Stimulated activated memory B cell treated with anti-CD40 and anti-IgM and Interleukin-4, amounts not matched to agents 10 μg/mL and 1 μg/mL and 100 μg/mL, for 72 hours (primary cell): ENCODE results near the gene CTNNA1.

Experiments
- ATAC-seq: fragments of 150-1000 bp; cut with Tn5 transposase; 2 replicates; pipeline ENCODE4 v1.10.0; 2021
- H3K27ac Mint-ChIP-seq: one replicate; pipeline ENCODE4 v1.8.0; 2022; ENCODE audit warnings: mild to moderate bottlenecking, mixed read lengths
- H3K27me3 Mint-ChIP-seq: one replicate; pipeline ENCODE4 v1.8.0; 2022; ENCODE audit warnings: mixed read lengths
- H3K36me3 Mint-ChIP-seq: one replicate; pipeline ENCODE4 v1.8.0; 2022; ENCODE audit warnings: mixed read lengths
- H3K4me1 Mint-ChIP-seq: one replicate; pipeline ENCODE4 v1.8.0; 2022; ENCODE audit warnings: mixed read lengths
- H3K4me3 Mint-ChIP-seq: one replicate; pipeline ENCODE4 v1.8.0; 2022; ENCODE audit warnings: mild to moderate bottlenecking, moderate library complexity, mixed read lengths
- H3K9me3 Mint-ChIP-seq: one replicate; pipeline ENCODE4 v1.8.0; 2022; ENCODE audit warnings: mixed read lengths

Gene CTNNA1

DNA sequence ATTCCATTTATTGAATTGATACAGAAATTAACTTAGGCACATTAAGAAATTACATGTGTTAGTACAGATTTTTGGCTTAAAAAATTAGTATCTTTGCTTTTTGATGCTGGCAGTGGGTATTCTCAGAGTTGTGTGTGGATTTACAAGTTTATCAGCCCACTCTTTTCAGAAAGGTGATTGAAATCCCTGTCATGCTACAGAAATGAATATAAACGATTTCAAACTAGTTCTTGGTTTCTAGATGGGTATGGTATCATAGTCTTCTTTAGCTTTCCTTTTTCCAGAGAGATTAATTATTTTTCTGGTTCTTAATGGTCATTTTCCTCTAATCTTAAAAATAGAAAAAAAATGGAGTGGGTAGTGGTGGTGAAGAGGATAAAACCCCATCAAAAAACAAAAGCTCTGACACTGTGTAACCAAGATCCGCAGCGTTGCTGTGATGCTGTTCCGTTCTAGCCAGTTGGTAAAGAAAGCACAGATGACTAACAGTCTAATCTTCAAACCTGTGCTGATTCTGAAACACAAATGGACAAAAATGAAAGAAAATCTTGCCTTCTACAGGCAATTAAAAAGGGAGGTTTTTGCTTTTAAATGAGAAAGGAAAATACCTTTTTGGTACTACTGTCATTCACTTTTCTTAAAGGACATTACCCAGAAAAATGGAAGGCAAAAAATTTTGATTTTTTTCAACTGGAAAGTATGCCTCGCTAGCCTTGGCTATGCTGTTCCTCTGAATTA is 116.7 kb downstream of the CTNNA1 start:
- Mint-ChIP-seq H3K4me3 (no peak overlapping the region), H3K9me3 (no peaks in the 10 kb centered on the region), H3K27ac (no peak overlapping the region), H3K4me1 (peaks cover 12% of the 10 kb centered on the region), H3K36me3 (peaks cover 20% of the 10 kb centered on the region), H3K27me3 (no peaks in the 10 kb centered on the region)
- no peak for ATAC-seq

DNA sequence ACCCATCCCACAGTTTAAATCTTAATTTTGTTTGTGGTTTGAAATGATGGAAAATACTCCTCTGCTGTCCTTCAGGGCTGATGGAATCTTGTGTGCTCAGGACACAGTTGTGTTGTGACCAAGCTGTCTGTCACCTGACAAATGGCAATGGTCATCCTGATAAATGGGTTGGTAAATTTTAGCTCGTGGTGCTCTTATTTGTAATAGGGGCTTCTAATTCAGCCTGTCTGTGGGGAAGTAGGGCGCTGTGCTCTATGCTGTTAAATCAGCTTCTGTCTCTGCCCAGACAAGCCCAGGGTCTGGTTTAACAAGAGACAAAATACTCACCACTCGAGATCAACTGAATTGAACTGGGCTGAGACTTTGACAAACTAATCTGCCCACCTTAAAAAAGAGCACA is 117.4 kb downstream of the CTNNA1 start:
- Mint-ChIP-seq H3K9me3 (no peaks in the 10 kb centered on the region), H3K36me3 (peaks cover 22% of the 10 kb centered on the region), H3K27me3 (no peaks in the 10 kb centered on the region), H3K4me3 (no peak overlapping the region), H3K4me1 (peaks cover 12% of the 10 kb centered on the region), H3K27ac (no peak overlapping the region)
- no peak for ATAC-seq

DNA sequence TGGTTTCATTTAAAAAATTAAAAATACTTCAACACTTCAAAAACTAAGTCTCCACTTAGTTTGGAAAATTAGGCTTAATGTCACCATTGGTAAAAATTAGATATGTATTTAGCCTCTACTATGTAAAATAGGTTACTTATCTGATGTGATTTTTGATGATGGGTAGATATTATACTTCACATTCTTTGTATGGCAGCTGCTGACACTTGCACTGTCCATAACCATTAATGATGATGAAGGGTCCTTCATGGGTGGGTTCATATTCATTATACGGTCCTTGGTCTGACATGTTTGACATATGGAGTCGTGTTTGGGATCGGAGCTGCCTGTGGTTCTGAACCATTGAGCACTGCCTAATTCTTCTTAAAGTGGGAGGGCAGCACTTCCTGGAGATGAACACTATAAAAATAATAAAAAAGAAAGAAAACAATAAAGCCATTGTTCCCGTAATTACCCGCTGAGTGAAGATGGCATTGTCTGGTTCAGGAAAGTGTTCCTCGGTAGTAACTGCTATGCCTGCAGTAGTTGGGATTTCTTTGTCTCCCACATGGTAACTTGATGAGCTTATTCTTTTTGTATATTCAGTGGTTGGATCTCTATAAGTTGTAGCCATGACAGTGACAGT is 119.7 kb downstream of the CTNNA1 start:
- no peak for ATAC-seq
- Mint-ChIP-seq H3K27ac (no peak overlapping the region), H3K27me3 (no peaks in the 10 kb centered on the region), H3K4me1 (peaks cover 12% of the 10 kb centered on the region), H3K4me3 (no peak overlapping the region), H3K9me3 (peaks cover 4% of the 10 kb centered on the region), H3K36me3 (peaks cover 37% of the 10 kb centered on the region)

DNA sequence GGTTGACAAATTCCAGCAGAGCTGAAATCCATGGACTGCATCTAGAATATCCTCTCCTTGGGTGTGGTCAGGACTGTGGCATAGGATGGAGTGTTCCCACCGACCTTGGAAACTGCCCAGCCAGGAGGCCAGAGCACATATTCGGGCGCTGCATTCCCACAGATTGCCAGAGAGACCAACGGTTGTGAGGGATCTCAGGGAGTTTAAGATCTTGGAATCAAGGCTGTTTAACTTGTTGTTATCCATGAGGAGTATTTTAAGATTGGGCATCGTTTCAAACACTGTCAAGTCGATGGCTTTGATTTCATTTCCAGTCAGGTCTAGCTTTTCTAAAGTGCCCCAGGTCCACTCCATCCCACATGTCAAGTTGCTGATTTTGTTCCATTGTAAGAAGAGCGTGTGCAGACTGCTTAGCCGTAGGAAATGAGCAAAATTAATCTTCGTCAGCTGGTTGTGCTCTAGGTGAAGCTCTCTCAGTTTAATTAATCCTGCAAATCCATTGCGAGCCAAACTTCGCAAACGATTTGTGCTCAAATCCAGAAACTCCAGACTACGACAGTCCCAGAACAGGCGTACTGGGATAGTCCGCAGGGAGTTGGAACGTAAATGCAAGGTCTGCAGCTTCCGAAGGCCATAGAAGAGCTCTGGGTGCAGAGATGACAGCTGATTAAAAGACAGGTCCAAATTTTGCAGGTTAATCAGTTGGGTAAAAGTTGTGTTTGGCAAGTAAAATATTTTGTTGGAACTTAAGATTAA is 120.4 kb downstream of the CTNNA1 start:
- Mint-ChIP-seq H3K4me1 (peaks cover 12% of the 10 kb centered on the region), H3K36me3 (peaks cover 37% of the 10 kb centered on the region), H3K9me3 (peaks cover 4% of the 10 kb centered on the region), H3K27ac (no peak overlapping the region), H3K27me3 (no peaks in the 10 kb centered on the region), H3K4me3 (no peak overlapping the region)
- no peak for ATAC-seq

DNA sequence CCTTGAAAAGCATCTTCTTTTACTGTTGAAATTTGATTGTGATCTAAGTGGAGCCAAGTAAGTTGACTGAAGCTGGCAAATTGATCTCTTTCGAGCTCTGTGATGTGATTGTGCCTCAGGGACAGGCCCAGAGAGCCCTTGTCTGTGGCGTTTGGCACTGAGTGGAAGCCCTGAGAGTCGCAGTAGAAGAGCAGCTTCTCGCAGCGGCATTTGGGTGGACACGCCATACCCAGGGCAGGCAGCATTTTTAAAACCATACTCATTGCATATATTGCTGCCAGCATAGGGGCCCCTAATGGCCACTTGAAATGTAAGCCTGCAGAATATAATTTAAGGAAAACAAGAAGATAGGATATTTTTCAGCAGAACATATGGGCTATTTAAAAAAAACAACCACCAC is 121.0 kb downstream of the CTNNA1 start:
- Mint-ChIP-seq H3K27me3 (no peaks in the 10 kb centered on the region), H3K36me3 (peaks cover 37% of the 10 kb centered on the region), H3K9me3 (peaks cover 4% of the 10 kb centered on the region), H3K4me1 (peaks cover 12% of the 10 kb centered on the region), H3K27ac (no peak overlapping the region), H3K4me3 (no peak overlapping the region)
- no peak for ATAC-seq

DNA sequence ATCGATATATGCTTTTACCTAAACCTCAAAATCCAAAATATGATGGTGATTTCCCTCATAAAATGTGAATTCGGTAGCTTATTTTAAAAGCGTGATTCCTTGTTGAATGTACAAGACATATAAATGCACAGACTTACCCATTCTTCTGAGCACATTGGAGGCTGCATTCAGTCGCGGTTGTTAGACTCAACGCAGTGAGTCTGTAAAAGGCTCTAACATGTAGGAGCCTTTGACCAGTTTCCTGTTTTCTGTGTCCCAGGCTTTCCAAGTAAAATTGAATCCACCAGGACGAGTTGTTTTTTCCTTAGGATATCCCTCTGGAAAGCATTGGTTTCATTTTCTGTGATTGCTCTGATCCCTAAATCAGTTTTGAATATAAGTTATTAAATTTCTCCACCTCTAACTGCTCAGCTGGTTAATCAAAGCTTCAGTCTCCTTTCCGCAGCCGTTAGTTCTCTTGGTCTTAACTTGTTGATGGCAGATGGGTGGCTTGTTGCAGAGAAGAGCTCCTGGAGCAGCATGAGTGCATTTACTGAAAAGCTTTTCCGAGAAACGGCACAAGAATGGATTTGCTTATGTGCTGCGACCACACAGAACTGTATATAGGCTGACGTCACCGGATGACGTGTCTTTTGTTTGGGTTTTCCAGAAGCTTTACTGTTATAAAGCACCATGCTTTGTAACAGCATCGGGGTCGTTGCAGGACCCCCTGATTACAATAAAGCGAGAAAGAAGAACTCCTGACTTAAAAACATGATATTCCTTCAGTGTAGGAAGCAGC is 121.7 kb downstream of the CTNNA1 start, which contains the start of gene LRRTM2:
Gene LRRTM2, minus strand, starts transcription at position 565 of the 781 bp plus-strand sequence. Its CDS starts 424 bp downstream, at position 141.
- H3K36me3 Mint-ChIP-seq: peaks cover 37% of the 10 kb centered on the region
- peaks cover 12% of the 10 kb centered on the region for H3K4me1 Mint-ChIP-seq
- no peak within 1 kb of the TSS for H3K4me3 Mint-ChIP-seq
- peaks cover 4% of the 10 kb centered on the region for H3K9me3 Mint-ChIP-seq
- no peak within 1 kb of the TSS for H3K27ac Mint-ChIP-seq
- ATAC-seq: no peak
- no peaks in the 10 kb centered on the region for H3K27me3 Mint-ChIP-seq

DNA sequence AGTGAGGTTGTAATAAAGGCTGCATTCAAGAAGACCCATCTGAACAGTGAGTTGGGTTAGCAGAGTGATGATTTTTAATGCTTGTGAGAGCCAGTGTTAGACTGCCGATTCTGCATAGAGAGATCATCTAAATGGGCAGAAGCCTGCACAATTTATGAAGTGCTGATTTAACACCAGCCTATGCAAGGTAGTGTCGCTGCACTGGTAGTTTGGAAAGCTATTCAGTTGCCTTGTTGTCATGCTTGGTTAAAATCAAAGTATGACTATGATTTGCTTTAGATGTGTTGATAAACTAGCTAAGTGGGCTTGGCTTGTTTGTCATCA is 122.3 kb downstream of the CTNNA1 start:
- Mint-ChIP-seq H3K36me3 (peaks cover 41% of the 10 kb centered on the region), H3K27ac (no peak overlapping the region), H3K27me3 (no peaks in the 10 kb centered on the region), H3K9me3 (peaks cover 4% of the 10 kb centered on the region), H3K4me3 (no peak overlapping the region), H3K4me1 (peaks cover 16% of the 10 kb centered on the region)
- no peak for ATAC-seq

DNA sequence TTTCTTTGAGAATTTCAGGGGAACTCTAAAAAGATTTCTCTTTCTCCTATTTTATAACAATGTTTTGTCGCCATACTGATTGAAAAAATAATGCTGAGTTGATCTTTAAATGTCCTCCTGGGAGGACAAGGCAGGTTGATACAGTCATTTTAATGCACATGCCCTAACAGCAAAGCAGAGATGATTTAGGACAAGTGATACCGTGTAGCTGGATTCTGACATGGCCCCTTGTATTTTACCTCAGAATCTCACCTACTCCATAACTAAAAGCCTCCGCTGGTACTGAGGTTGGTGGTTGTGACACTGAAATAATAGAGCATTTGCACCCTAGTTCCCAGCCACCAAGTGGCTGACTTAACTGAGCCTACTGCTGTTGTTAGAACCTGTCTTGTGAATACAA is 122.7 kb downstream of the CTNNA1 start:
- Mint-ChIP-seq H3K27me3 (no peaks in the 10 kb centered on the region), H3K27ac (no peak overlapping the region)

DNA sequence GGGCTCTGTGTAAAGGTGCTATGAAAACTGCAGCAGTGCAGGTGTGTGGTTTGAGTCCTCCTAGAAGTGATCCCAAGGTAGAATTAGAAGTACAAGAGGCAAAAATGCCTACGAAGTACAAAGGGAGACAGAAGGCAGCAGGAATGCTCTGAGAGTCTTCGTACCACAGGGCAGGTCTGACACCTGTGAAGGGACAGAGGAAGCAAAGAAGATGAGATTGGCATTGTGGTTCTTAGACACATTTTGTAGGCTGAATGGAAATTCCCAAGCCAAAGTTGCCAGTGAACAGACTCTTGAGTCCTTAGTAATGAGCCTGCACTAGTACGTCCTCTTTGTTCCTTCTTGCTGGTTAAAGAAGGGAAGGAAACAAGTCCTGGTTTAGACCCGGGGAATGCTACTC is 123.6 kb downstream of the CTNNA1 start:
- Mint-ChIP-seq H3K4me1 (peaks cover 19% of the 10 kb centered on the region), H3K36me3 (peaks cover 42% of the 10 kb centered on the region), H3K4me3 (no peak overlapping the region), H3K27ac (no peak overlapping the region), H3K9me3 (peaks cover 4% of the 10 kb centered on the region), H3K27me3 (no peaks in the 10 kb centered on the region)
- no peak for ATAC-seq

More for the DNA sequence above, 122.7 kb downstream of the CTNNA1 start:
- no peak for ATAC-seq
- peaks cover 4% of the 10 kb centered on the region for H3K9me3 Mint-ChIP-seq
- no peak overlapping the region for H3K4me3 Mint-ChIP-seq
- H3K36me3 Mint-ChIP-seq: peaks cover 45% of the 10 kb centered on the region
- peaks cover 16% of the 10 kb centered on the region for H3K4me1 Mint-ChIP-seq

DNA sequence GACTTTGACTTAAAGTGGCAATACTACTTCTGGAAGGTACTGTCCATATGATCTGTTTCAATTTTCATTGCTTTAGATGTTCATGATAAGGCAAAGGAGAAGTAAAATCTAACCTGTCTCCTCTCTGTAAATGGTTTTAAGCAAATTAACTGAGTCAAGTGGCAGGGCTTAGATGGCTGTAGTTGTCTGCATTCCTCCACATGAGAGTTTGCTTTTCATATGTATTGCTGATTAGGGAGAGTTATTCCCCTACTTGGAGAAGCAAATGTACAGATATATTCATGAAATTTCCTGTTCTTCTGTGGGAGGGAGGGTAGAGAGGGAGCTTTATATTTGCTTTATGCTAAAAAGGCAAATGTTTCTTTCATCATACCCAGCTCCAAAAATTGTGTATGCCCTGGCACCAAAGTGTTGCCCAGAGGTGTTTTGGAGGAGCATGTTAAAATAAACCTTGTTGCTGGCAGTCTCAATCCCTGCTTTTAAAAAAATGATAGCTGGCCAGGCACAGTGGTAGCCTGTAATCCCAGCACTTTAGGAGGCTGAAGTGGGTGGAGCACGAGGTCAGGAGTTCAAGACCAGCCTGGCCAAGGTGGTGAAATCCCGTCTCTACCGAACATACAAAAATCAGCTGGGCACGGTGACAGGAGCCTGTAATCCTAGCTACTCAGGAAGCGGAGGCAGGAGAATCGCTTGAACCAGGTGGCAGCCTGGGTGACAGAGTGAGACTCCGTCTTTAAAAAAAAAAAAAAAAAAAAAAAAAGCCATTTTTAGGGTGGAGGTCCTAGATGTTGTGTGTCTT is 125.4 kb downstream of the CTNNA1 start:
- Mint-ChIP-seq H3K4me3 (no peak overlapping the region), H3K27me3 (no peaks in the 10 kb centered on the region), H3K36me3 (peaks cover 37% of the 10 kb centered on the region), H3K27ac (no peak overlapping the region), H3K4me1 (peaks cover 22% of the 10 kb centered on the region), H3K9me3 (peaks cover 4% of the 10 kb centered on the region)
- no peak for ATAC-seq

DNA sequence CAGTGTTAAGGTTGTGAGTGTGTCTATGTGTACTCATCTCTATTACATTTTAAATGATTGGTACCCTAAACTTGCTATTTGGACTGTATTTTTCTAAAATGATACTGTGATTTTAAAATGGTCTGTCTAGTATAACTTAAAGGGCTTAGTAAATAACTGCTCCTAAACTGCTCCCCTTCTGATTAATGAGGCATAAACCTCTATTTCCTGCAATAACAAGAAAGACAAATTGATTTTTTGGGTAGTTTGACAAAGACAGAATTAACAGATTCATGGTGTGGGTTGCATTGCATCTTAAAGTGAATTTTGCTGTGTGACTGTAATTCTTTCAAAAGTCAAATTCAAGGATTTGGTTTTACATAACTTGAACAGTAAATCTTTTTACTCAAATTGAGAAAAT is 130.0 kb downstream of the CTNNA1 start:
- no peak for ATAC-seq

DNA sequence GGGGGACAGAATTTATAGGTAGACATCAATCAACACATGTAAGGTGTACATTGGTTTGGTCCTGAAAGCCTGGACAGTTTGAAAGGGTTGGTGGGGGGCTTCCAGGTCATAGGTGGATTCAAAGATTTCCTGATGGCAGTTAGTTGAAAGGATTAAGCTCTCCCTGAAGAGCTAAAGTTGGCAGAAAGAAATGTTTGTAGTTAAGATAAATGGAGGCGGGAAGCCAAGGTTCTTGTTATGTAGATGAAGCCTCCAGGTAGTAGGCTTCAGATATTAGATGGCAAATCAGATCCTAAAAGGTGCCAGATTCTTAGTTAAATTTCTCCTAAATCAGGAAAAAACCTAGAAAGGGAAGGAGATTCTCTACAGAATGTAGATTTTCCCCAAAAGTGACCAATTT is 130.9 kb downstream of the CTNNA1 start:
- no peaks in the 10 kb centered on the region for H3K9me3 Mint-ChIP-seq
- peaks cover 41% of the 10 kb centered on the region for H3K36me3 Mint-ChIP-seq
- H3K4me3 Mint-ChIP-seq: no peak overlapping the region
- peaks cover 22% of the 10 kb centered on the region for H3K4me1 Mint-ChIP-seq
- no peak for ATAC-seq
- H3K27me3 Mint-ChIP-seq: no peaks in the 10 kb centered on the region
- H3K27ac Mint-ChIP-seq: no peak overlapping the region

More for the DNA sequence above, 130.0 kb downstream of the CTNNA1 start:
- H3K36me3 Mint-ChIP-seq: peaks cover 32% of the 10 kb centered on the region
- H3K27me3 Mint-ChIP-seq: no peaks in the 10 kb centered on the region
- H3K4me1 Mint-ChIP-seq: peaks cover 22% of the 10 kb centered on the region
- no peaks in the 10 kb centered on the region for H3K9me3 Mint-ChIP-seq
- H3K4me3 Mint-ChIP-seq: no peak overlapping the region
- H3K27ac Mint-ChIP-seq: no peak overlapping the region

DNA sequence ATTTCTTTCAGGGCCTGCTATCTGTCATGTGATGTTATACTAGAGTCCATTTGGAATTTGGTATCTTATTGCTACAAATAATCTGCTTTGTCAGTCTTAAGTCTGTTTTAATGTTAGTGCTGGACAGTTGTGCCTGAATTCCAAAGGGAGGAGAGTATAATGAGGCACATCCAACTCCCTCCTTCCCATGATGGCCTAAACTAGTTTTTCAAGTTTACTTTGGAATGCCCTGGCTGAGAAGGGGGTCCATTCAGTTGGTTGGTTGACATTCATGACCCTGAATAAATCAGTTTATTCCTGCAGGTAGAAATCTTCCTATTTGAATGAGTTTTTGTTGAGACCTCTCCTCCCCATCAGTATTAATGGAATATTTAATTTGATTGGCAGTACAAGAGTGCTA is 131.3 kb downstream of the CTNNA1 start:
- Mint-ChIP-seq H3K4me3 (no peak overlapping the region), H3K27ac (no peak overlapping the region), H3K36me3 (peaks cover 45% of the 10 kb centered on the region), H3K27me3 (no peaks in the 10 kb centered on the region), H3K9me3 (peaks cover 1% of the 10 kb centered on the region), H3K4me1 (peaks cover 22% of the 10 kb centered on the region)
- ATAC-seq: no peak

DNA sequence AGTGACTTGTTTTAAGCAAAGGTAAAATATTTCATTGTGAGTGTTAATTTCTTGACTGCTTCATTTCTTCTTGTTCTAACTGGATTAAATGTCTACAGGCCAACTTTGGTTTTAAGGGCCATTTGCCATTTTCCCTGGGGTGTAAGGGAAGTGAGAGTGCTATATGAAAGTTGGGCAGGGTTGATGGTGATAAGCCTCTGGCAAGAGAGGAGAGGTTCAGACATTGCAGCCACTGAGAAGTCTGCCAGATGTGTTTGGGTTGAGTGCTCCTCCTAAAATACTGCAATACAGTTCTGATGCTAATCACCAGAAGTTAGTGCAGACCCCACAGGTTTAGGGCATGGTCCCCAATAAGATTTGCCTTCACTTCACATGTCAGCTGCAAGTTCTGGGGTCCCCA is 136.8 kb downstream of the CTNNA1 start:
- H3K27me3 Mint-ChIP-seq: no peaks in the 10 kb centered on the region
- peaks cover 5% of the 10 kb centered on the region for H3K9me3 Mint-ChIP-seq
- no peak overlapping the region for H3K4me3 Mint-ChIP-seq
- no peak overlapping the region for H3K27ac Mint-ChIP-seq
- ATAC-seq: no peak
- H3K36me3 Mint-ChIP-seq: peaks cover 62% of the 10 kb centered on the region
- H3K4me1 Mint-ChIP-seq: no peaks in the 10 kb centered on the region
